Stimulated activated CD8-positive, alpha-beta memory T cell treated with anti-CD3 and anti-CD28 coated beads, Interleukin-4, amount 100 ng/mL, for 24 hours (primary cell): ENCODE results near the gene ZNF516.
A peak's percentile ranks its signal among the peaks of the same experiment; 100 is the strongest.

ENCODE experiments used
- DNase-seq: peaks from one replicate; pipeline ENCODE4 v3.0.0-alpha.2; 2020; ENCODE audit warnings: low read depth

Gene ZNF516

DNA sequence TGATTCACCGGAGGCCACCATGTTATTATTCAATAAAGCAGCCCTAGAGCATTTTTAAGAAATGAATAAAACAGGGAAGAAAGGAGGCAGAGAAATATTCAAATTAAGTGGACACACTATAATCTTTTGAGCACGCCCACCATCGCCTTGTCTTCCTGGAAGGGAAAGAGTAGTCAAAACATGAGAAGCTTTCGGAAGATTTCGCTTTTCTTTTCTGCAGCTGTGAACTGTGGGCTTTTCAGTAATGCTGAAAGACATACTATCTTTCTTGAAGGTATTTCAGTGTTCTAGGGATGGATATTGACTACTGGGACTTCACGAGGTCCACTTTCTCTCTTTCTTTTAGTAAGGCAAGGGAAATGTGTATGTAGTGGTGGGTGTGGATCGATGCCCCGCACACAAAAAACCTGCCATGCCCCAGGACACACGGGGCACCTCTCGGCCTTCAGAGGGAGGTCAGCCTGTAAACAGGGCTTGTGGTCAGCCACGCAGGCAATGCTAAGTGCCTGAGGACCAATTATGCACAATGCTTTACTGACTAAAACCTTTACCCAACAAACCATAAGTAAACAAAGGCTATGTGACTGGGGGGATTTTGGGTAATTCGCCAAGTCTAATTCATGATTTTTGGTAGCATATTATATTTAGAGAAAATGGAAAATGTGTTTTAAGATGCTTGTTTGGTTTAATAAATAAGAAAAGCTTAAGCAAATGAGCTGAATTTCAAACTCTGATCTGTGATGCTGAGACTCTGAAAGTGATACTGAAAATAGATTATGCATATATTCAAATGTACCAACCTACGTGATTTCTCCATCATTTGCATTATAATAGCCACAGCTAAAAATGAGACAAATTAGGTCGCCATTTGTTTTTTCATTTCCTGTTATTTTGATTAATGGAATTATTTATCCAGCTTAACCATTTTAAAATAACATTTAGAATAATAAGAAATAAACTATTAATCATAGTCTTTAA is 130.5 kb downstream of the ZNF516 start:
- DNase-seq, result no peak

DNA sequence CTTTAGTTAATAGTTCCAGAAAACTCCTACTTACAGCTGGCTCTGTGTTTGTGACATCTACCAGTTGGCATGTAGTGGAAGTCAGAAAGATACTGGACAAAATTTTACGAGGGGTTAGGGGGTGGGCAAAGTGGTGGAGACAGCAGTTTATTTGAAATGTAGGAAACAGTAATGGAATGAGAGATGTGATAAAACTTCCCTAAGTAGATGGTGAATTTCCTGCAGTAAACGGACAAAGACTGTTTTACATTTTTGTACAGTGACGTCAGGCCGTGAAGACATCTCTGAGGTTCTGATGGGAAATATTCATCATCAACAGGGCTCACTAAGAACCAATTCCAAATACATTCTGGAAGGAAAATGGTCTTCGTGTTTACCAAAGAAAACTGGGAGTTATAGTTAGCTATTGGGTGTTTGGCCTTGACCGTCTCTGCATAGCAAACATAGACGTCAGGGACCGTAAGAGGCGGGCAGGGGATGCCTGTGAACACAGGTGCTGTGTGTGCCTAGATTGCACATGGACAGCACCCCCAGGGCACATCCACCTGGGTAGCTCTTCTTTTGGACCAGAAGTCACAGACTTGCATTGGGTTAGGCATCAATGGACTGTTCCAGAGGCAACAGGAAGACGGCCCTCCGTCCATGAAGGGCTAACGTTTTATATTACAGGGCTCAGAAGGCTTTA is 131.5 kb downstream of the ZNF516 start:
- no peak for DNase-seq

DNA sequence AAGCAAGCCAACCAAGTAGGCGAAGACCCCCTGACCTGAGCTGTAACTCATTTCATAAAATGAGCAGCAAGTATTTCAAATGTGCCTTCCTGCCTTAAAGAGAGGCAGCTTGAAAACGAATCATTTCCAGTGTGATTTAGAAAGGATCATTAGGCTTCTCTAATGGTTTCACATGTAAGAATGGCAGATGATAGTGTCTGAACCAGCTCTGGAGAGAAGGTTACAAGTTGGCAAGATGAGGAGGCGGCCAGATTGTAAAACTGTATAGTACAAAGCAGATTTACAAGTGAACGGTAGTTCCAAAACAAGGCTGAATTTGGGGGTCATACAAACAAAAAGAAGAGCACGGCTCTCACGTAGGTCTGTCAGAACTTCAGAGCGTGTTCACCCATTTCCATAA is 132.4 kb downstream of the ZNF516 start:
- DNase-seq, result no peak

GRCh38 chr18:76361219-76361618 is 133.8 kb downstream of the ZNF516 start:
- DNase-seq, result no peak

DNA sequence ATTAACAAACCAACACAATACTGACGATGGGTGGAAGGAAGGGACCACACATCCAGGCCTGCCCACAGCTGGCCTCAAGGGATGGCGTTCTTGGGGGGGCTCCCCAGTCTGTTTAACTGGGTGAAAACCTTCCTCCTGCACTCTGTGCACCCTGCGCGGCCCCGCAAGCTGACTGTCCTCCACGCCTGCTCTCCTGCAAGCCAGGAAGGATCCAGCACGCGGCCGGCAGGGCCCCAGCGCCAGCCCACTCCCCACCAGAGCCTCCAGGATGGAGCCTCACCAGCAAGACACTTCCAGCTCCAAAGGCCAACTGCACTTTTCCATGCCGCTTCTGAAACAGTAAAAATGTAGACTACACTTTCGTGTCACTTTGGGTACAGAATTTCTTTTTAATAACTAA is 135.1 kb downstream of the ZNF516 start:
- DNase-seq, result no peak

DNA sequence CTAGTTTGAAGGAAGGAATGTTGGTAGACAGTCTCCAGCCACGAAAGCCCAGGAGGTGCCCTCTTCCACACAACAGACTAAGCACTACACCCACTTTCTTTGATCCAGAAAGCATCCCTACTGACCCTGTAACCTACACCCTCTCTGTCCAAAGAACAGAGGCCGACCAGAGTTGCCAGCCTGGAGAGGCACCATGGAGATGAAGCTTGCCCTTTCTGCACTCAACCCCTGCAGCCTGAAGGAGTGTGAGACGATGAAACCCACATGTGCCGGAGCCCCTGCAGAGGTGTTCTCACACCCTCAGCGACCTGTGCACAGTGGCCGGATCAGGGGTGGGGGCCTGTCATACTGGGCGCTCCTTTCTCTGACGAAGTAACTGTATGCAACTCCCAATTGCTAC is 136.3 kb downstream of the ZNF516 start:
- DNase-seq, result no peak

- no peak for DNase-seq
Observed at GRCh38 chr18:76357585-76358260, 137.3 kb downstream of the ZNF516 start.

DNA sequence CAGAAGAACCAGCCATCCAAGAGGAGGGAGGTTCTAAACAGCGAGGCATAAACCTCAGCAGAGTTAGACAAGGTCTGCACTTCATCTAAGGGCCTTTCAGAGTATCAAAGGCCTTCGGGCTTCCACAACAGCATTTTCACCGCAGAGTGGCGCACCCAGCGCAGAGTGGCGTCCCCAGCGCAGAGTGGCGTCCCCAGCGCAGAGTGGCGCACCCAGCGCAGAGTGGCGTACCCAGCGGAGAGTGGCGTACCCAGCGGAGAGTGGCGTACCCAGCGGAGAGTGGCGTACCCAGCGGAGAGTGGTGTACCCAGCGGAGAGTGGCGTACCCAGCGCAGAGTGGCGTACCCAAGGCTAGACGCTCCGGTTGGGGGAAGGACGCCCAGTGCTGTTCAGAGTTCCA is 137.9 kb downstream of the ZNF516 start:
- DNase-seq, result no peak

- DNase-seq, result no peak
Observed at GRCh38 chr18:76356666-76357065, 138.4 kb downstream of the ZNF516 start.

GRCh38 chr18:76354348-76354747 is 140.7 kb downstream of the ZNF516 start:
- DNase-seq, result no peak

DNA sequence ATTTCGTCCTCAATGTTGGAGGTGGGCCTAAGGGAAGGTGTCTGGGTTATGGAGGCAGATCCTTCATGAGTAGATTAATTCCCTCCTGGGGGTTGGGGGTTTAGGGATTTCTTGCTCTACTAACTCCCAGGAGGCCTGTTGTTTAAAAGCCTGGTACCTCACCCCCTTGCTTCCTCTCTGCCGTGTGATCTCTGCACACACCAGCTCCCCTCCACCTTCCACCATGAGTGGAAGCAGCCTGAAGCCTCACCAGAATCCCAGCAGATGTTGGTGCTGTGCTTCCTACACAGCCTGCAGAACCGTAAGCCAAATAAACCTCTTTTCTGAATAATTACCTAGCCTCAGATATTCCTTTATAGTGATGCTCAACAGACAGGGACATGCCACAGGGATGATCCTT is 141.5 kb downstream of the ZNF516 start:
- DNase-seq, result no peak

- no peak for DNase-seq
Observed at GRCh38 chr18:76353046-76353445, 142.0 kb downstream of the ZNF516 start.

GRCh38 chr18:76351961-76352581 is 143.0 kb downstream of the ZNF516 start:
- no peak for DNase-seq

- DNase-seq, result no peak
Observed at GRCh38 chr18:76350134-76351025, 144.7 kb downstream of the ZNF516 start.

- peak; percentile 45 for DNase-seq
Observed at GRCh38 chr18:76349067-76349715, 145.9 kb downstream of the ZNF516 start.

DNA sequence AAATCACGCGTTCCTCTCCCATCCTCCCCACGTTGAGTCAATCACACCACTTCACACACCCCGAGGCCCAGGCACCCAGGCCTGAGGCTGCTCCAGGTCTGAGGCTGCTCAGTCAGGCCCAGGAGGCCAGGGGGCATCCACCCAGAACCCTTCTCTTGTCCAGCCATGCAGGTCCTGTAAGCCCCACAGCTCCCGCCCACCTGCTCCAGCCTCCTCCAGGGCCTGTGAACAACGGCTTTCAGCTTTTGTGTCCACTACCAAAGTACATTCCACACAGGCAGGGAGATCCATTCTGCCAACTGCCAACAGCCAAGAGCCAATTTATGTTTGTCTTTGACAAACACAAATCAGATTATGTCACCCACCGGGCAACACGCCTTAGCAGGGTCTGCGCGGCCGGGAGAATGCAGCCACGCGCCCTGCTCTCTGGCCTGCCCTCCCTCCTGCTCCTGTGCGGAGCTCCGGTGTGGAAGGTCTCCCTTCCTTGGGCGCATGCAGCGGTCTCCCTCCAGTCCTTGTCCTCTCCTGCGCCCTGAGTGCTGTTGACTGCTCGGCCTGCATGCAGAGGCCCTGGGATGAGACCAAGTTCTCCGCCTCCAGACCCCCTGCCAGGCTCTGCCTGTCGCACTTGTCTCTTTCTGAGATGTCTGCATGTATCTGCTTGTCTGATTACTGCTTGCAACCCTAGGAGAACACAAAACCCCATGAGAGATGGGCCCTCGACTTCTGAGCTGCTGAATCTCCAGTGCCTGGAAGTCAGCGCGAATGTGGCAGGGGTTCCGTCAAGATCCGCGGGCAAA is 146.6 kb downstream of the ZNF516 start:
- no peak for DNase-seq

- no peak for DNase-seq
Observed at GRCh38 chr18:76347341-76347740, 147.7 kb downstream of the ZNF516 start.

GRCh38 chr18:76346490-76347130 is 148.4 kb downstream of the ZNF516 start:
- no peak for DNase-seq

- DNase-seq, result no peak
Observed at GRCh38 chr18:76345901-76346300, 149.1 kb downstream of the ZNF516 start.
